GM19452 (cell line): ENCODE measurements around the gene LMO1.

Experiments
- ATAC-seq: cut with Tn5 transposase; IDR thresholded peaks from one replicate; pipeline ENCODE4 v1.9.1; 2021; ENCODE audit not compliant: unreplicated experiment

The LMO1 gene

DNA sequence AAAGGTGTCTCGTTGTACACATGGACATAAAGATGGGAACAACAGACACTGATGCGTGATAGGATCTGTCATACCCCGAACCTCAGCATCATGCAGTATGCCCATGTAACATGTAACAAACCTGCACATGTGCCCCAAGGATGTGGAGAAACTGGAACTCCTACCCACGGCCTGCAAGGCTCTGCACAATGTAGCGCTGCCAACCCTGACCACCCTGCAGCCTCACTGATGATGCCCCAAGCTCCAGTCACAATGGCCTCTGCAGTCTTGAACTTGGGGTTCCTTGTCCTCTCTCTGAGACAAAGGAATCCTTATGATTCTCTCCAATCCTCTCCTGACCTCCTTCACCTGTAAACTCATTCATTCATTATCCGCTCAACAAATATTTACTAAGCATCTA, 14.2 kb downstream of the LMO1 start:
- ATAC-seq = no peak

- no peak for ATAC-seq
Measured at GRCh38 chr11:8248786-8249185, 14.9 kb downstream of the LMO1 start.

GRCh38 chr11:8247312-8247711, 16.4 kb downstream of the LMO1 start:
- ATAC-seq = no peak

GRCh38 chr11:8243458-8243857, 20.2 kb downstream of the LMO1 start:
- no peak for ATAC-seq

- ATAC-seq = no peak
Measured at GRCh38 chr11:8242499-8243280, 21.0 kb downstream of the LMO1 start.

DNA sequence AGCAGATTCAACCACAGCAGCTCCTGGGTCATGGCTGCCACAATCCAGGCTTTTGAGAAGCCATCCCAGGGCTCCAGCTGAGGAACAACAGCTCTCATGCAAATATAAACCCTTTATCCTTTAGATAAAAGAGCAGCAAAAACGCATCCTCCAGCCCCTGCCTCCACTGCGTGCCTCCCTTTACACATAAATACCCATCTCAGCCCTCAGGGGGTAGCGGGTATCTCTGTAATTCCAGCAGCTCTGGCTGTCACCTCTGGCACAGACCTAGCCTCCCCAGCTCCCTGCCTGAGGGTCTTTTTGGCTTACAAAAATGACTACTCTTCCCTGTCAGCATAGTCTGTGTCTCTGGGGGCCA, 21.6 kb downstream of the LMO1 start:
- ATAC-seq = no peak

DNA sequence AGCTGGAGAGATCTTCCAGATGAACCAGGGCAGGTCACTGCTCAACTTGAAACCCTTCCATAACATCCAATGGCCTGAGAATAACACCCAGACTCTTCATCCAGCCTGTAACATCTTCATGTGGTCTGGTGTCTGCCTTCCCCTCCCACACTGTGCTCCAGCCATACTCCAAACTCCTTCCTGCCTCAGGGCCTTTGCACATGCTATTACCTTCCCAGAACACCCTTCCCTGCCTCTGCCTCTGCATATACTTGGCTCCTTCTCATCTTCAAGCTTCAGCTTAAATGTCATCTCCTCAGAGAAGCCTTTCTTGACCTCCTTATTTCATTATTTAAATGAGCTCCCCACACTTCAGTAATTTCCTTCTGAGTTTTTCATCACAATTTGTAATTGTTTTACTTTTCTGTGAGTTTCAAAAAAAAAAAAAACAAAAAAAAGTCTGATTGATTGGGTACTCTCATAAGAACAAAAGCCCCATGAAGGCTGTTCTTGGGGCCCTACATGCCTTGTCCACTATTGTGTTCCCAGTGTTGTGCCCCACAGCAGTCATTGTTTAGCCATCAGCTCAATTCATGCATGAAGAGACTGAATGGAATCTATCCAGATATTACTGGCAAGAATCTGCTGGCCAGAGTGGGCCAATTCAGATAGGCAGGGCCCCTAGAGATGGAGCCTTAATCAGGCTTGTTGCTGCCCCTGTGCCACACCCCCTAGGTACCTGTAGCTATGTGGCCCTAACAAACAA, 22.1 kb downstream of the LMO1 start:
- no peak for ATAC-seq

DNA sequence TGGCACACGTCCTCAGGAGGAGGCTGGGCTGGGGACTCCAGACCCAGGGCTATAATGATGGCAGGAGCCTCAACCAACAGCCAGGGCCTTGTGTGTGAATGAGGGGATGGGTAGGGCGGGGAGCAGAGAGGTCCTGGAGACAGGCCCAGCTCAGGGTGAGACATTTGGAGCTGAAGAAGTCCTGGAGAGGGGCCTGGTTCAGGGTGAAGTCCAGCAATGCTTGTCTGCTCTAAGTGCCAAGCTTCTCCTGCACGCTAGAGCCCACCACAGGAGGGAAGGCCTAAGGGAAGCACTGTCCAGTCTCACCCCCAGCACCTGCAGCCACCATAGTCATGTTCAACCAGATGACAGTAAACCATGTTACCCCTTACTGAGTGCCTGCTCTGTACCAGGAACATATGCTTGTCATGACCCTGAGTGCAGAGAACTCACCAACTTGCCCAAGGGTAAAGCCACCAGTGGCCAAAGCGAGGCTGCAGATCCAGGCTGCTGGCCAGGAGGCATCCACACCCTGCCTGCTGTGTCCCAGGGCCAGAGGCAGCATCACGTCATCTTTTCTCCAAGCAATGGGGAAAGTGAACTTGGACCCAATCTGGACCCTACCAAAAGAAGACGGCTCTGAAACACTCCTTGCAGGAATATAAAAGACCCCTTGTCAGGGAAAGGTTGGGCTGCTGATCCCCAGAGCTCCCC, 24.0 kb downstream of the LMO1 start:
- ATAC-seq = no peak

DNA sequence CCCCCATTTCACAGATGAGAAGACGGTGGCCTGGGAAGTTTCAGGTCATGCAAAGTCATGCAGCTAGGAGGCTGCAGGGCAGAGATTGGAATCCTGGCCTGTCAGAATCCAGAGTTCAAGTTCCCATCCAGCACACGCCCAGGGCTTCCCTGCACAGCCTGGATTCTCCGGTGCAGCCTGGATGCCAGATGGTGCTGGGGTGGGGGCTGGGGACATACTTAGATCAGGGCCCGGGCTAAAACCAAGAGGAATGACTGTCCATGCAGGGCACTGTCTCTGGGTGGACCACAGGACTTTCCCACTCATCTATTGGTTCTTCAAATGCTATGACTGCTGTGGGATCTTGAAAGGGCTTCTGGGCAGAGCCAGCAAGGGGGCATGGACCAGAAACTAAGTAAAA, 24.6 kb downstream of the LMO1 start:
- no peak for ATAC-seq

GRCh38 chr11:8237453-8237852, 26.2 kb downstream of the LMO1 start:
- no peak for ATAC-seq

DNA sequence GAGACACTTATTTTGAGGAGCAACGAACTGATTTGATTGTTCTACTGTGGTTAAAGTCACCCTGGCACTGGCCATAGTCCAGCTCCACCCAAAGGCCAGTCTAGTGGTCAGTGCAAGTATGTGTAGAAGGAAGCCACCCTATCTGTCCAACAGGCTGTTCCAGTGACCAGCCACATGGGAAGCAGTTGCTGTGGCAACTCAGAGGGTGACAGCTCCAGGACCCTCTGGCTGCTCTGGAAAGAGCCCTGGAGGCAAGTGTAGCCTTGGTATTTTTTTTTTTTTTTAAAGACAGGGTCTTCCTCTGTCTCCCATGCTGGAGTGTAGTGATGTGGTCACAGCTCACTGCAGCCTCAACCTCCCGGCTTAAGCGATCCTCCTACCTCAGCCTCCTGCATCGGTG, 27.8 kb downstream of the LMO1 start:
- no peak for ATAC-seq

DNA sequence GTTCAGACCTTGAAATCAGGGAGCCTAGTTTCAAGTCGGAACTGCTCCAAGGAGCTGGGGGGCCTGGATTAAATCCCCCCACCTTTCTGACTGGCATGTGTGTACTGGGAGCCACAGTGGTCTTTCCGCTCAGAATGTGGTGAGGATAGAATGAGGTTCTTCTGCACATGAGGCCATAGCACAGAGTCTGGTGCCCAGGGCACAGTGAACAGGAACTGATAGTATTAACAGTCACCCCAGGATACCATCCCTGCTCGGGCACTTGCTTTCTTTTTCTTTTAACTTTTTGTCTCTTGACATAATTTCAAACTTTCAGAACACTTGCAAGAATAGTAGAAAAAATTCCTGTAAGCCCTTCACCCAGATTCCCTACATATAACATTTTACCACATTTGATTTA, 28.8 kb downstream of the LMO1 start:
- ATAC-seq = no peak

- ATAC-seq = no peak
Measured at GRCh38 chr11:8234425-8234821, 29.3 kb downstream of the LMO1 start.

DNA sequence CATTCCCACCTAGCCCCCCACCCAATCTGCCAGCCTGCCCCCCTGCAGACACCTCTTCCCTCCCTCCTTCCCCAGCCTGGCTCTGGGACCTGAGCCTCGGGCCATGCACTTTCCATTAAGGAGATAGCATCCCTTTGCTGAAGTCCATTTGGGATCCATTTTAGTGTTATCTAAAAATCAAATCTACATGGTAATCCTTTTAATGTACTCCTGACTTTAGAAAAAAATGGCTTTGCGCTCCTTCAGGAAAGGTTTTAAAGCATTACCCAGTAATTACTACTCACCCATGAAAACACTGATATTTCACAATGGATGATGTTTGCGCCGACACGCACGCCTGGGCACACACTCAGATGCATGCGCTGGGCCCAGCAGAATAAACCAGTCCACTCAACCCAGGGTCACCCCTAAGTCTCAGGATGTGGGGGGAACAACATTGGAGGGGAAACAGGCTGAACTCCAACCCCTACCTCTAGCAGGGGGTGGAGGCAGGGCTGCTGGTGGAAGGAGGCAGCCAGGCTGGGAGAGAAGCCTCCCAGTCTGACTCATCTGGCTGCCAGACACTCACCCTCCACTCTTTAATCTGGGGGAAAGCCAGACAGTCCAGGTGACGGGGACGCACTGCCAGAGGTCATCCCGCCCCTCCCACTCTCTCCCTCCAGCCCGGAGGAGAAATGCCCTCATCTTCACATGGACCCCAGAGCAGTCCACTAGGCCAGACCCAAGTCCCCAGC, 29.8 kb downstream of the LMO1 start:
- ATAC-seq = no peak

GRCh38 chr11:8232849-8233606, 30.6 kb downstream of the LMO1 start:
- no peak for ATAC-seq

DNA sequence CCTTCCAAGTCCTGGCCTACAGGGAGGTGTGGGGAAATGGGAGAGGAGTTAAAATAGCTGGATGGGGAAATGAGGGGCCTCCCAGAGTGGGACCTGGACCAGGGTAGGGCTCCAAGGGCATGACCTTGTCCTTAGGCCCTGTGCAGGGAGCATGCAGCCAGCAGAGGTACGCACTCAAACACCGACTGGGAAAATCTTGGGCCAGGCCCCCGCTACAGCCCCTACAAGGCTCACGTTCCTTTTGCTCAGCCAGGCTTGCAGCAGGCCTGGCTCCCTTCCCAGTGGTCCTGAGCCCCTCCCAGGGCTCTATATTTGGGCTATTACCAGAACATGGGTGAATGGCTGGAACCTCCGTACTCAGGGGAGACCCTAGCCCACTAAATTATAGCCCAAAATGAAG, 31.3 kb downstream of the LMO1 start:
- no peak for ATAC-seq

- no peak for ATAC-seq
Measured at GRCh38 chr11:8231979-8232378, 31.7 kb downstream of the LMO1 start.

DNA sequence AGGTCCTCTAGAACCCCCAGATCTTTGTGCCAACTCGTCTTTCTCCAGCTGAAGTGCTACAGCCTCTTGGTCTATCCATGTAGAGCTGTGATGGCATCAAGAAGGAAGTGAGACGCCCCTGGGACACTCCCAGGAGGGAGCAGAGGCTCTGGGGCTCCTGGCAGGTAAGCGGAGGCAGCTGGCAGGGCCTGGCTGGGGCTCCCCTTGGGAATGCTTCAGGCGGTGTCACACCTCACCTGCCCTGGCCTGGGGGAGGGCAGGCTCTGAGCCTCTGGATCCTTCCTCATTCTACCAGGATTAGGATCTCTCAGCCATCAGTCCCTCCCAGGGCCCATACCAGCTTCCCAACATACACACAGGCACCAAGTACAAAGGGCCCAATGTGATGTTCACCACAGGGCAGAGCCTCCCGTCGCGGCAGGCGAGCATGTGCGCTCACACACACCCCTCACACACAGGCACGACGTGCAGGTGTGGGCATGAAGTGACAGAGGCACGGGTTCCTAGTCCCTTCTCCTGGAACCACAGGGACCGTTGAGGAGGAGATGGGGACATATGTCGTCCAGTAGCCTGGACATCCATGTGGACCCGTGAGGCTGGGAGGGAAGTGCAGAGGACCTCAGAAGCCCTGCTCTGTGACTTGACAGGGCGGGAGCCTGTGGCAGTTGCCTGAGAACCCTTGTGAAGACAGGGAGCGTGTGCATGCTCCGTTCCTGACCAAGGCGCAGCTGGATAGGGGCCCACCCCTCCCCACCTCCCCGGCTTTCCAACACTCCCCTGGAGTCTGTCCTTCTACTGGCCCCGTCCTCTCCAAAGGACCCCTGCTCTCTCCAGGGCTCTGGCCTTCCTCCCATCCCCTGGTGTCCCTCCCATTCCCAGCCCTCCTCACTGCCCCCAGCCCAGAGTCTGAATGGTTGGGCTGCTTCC, 32.5 kb downstream of the LMO1 start:
- ATAC-seq = no peak

- no peak for ATAC-seq
Measured at GRCh38 chr11:8230178-8230859, 33.4 kb downstream of the LMO1 start.
